HPDE6-E6E7 (cell line): ENCODE measurements around the gene AGR3.
A peak's percentile ranks its signal among the peaks of the same experiment; 100 is the strongest.

Experiments used
- DNase-seq: peaks from one replicate; pipeline ENCODE4 v3.0.0; 2011; ENCODE audit warnings: missing footprints; ENCODE audit errors: extremely low spot score

Gene AGR3

GRCh38 chr7:16881844-16882243 lies at the start of gene AGR3:
Gene AGR3, minus strand, starts transcription at chr7:16881983. Its CDS starts 3,365 bp downstream, at chr7:16878618.
- no peak for DNase-seq

GRCh38 chr7:16930946-16931345 lies 49.2 kb upstream of the AGR3 start:
- DNase-seq, result no peak

GRCh38 chr7:16929146-16929762 lies 47.5 kb upstream of the AGR3 start:
- no peak for DNase-seq

- no peak for DNase-seq
These were observed 45.1 kb upstream of the AGR3 start for GRCh38 chr7:16926861-16927260.

- no peak for DNase-seq
These were observed 44.5 kb upstream of the AGR3 start for GRCh38 chr7:16926283-16926682.

- DNase-seq, result no peak
These were observed 43.8 kb upstream of the AGR3 start for GRCh38 chr7:16925609-16926008.

GRCh38 chr7:16923019-16923418 lies 41.2 kb upstream of the AGR3 start:
- DNase-seq, result no peak

GRCh38 chr7:16921644-16922257 lies 40.0 kb upstream of the AGR3 start:
- no peak for DNase-seq

GRCh38 chr7:16921151-16921550 lies 39.4 kb upstream of the AGR3 start:
- no peak for DNase-seq

- no peak for DNase-seq
These were observed 37.7 kb upstream of the AGR3 start for GRCh38 chr7:16919440-16919839.

GRCh38 chr7:16918288-16918895 lies 36.6 kb upstream of the AGR3 start:
- DNase-seq, result no peak

GRCh38 chr7:16916738-16917137 lies 35.0 kb upstream of the AGR3 start:
- DNase-seq, result no peak

- DNase-seq, result peak; percentile 61
These were observed 34.4 kb upstream of the AGR3 start for GRCh38 chr7:16916105-16916639.

GRCh38 chr7:16915405-16915804 lies 33.6 kb upstream of the AGR3 start:
- DNase-seq, result peak; percentile 81

- DNase-seq, result peak; percentile 51
These were observed 33.0 kb upstream of the AGR3 start for GRCh38 chr7:16914771-16915170.

GRCh38 chr7:16913643-16914042 lies 31.9 kb upstream of the AGR3 start:
- no peak for DNase-seq

GRCh38 chr7:16912540-16912939 lies 30.8 kb upstream of the AGR3 start:
- no peak for DNase-seq

GRCh38 chr7:16908561-16908960 lies 26.8 kb upstream of the AGR3 start:
- DNase-seq, result no peak

- no peak for DNase-seq
These were observed 23.7 kb upstream of the AGR3 start for GRCh38 chr7:16905300-16906044.

- DNase-seq, result no peak
These were observed 22.3 kb upstream of the AGR3 start for GRCh38 chr7:16904076-16904475.

GRCh38 chr7:16900209-16900768 lies 18.5 kb upstream of the AGR3 start:
- DNase-seq, result no peak
